HG03175 (cell line): ENCODE data around the gene IGFBP6.

Experiments
- ATAC-seq: cut with Tn5 transposase; IDR thresholded peaks from one replicate; pipeline ENCODE4 v1.9.1; 2021; ENCODE audit warnings: mild to moderate bottlenecking, moderate library complexity; ENCODE audit not compliant: unreplicated experiment

IGFBP6 gene

GRCh38 chr12:53059434-53060063 lies 37.9 kb upstream of the IGFBP6 start:
- no peak for ATAC-seq

DNA sequence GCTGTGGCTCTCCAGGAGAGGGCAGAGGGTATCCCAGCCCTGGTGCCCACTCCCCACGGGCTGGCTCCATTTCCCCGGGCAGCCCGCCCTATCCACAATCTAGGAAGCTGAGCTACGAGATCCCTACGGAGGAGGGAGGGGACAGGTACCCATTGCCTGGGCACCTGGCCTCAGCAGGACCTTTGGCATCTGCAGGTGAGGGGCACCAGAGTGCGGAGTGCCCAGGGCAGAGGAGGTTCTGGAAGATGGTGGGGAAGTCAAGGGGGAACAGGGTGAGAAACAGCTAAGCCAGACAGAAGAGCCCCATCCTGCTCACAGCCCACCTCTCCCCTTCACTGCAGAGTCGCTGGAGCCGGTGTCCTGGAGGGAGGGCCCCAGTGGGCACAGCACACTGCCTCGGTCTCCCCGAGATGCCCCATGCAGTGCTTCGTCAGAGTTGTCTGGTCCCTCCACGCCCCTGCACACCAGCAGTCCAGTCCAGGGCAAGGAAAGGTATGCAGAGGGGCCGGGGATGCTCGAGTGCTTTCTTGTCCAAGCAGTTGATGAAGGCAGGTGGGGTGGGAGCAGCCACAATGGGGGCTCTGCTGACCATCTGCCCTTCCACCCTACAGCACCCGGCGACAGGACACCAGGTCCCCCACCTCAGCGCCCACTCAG lies 37.3 kb upstream of the IGFBP6 start:
- ATAC-seq: no peak

- ATAC-seq: no peak
These were observed 36.7 kb upstream of the IGFBP6 start for GRCh38 chr12:53060721-53061276.

GRCh38 chr12:53061404-53062010 lies 36.0 kb upstream of the IGFBP6 start:
- ATAC-seq: no peak

DNA sequence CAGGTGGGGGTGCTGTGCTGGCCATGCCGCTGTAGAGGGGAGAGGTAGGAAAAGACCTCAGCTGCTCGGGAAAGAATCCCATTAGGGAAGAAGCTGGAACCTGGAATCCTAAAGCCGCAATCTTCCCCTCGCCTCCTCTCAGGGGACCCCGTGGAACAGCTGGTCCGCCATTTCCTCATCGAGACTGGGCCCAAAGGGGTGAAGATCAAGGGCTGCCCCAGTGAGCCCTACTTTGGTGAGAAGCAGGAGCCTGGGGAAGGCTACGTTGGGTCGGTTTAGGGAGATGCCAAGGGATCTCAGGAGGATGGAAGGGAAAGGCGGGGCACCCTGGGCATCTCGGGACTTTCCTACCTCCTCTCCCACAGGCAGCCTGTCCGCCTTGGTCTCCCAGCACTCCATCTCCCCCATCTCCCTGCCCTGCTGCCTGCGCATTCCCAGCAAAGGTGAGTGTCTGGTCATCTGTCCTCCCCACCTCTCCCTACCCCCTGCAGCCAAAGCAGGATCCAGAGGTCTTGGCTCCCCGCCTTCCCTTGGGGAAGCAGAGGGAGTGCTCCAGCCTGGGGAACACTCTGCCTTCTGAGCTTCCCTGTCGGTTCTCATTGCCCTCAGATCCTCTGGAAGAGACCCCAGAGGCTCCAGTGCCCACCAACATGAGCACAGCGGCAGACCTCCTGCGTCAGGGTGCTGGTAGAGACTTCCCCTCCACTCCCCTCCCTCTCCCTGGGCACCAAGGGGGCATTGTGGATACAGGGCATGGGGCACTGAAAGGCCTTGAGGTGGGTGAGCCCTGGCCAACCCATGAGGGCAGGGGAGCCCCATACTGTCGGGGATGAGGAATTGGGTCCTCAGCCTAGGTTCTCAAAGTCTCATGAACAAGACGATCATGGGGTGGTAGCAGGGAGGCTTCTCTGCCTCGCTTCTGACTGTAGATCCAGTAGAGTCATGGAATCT lies 35.2 kb upstream of the IGFBP6 start:
- no peak for ATAC-seq

GRCh38 chr12:53062977-53063707 lies 34.3 kb upstream of the IGFBP6 start:
- no peak for ATAC-seq

DNA sequence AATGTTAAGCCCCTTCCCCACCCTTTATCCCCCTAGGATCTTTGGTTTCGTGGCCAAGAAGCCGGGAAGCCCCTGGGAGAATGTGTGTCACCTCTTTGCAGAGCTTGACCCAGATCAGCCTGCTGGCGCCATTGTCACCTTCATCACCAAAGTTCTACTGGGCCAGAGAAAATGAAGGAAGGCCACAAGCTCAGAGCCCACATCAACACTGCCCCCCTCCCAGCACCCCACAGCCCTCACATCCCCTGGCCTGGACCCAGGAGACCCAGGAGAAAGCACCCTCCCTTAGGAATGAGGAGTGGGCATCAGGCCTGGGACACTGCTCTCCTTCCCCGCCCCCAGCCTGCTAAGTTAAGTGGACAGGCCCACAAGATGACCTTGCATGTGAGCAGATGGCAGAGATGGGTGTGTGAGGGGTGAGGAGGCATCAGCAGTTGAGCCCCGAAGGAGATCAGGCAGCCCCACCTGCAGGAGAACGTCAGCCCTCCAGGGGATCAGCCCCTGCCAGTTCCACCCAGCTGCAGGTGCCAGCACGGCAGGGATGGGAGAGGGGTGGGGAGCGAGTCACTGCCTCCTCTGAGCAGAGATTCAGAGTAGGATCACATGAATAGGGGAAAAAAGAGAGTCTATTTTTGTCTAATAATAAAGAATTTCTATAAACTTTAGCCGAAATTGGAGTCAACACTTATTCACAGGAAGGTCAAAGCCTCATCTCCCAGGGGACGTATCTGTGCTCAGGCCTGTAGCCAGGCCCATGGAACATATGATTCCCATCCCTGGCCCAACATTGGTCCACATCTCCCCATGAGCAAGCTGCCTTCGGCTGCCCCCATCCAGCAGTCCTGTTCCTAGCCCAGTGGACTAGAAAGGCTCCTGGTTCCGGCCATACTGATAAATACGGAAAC lies 33.5 kb upstream of the IGFBP6 start:
- ATAC-seq: no peak

DNA sequence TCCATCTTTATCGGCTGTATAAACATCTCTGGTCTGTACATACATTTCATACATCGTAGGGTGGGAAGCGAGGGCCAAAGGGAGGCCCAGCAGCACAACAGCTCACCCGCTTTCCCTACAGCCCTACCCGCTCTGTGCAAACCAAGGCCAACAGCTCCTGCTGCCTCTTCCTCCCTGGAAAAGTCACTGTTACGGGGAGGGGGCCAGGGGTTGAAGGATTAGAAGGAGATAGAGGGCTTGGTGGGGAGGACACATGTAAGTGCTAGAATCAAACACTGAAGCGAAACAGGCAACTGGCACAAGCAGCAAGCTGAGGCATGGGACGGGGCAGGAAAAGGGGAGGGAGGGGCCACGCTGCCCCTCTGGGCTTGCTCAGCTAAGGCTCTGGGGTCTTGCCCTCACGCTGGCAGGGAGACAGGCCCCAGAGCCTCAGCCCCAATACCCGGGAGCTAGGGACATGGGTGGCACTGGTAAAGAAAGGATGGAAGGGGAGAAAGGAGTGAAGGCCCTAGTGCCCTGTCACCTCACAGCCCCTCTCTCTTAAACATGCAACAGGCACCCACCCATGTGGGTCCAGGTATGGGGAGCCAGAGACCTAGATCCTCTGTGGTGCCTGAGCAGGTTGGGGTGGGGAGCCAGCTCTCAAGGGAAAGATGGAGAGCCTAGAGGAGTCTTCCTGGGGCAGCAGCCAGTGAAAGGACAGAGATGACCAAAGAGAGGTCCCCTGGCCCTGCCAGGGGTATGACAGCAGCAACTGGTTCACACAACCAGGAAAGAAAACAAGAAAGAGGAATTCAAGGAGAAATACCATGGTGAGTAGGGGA lies 32.6 kb upstream of the IGFBP6 start:
- no peak for ATAC-seq

DNA sequence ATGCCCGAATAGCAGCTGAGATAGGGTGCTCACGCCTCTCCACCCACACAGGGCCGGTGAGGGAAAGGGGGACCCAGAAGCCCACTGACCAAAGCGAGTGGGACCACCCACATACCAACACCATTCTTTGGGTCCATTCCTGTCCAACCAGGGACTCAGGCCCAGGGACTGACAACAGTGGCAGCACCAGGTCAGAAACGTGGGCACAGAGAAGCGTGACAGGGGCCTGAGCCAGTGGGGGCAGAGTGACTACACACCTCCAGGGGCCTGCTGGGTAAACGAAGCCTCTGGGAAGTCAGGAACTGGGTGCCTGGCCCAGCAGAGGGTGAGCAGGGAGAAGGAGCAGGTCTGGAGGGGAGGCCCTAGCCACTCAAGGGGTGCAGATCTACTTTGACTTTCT lies 32.0 kb upstream of the IGFBP6 start:
- ATAC-seq: no peak

GRCh38 chr12:53065975-53066931 lies 31.2 kb upstream of the IGFBP6 start:
- no peak for ATAC-seq

GRCh38 chr12:53067074-53067992 lies 30.1 kb upstream of the IGFBP6 start:
- ATAC-seq: no peak

- ATAC-seq: no peak
These were observed 29.3 kb upstream of the IGFBP6 start for GRCh38 chr12:53067993-53068770.

DNA sequence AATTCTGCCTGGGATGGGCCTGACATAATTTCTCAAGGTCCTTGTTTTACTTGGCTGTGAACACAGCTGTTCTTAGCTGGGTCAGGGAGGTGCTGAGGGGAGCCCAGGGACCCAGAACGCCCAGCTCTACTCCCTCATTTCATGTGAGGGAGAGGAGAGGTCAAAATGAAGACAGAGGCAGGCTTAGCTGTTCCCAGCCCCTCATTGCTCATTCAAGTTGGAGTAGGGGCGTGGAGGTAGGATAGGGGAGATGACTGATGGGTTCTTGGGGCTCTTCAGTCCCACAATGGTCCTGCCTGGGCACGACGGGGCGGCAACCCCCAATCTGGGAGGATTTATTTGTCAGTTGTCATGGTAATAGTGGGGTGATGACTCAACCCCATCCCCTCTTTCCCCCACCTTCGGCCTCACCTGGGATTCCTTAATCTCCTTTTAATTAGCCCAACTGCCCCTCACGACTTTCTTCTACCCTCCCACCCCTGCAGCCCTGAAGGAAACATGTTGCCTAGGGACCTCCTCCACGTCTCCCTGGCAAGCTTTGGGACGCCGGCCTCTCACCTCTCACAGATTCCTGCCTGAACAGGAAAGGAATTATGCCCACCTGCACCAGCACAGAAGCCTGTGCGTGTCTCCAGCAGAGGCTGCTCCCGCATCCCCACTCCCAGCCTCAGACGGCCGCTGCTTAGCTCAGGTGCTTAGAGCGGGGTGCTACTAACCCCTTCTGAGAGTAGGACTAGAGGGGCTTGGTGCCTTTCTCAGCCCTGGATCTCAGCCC lies 28.5 kb upstream of the IGFBP6 start:
- no peak for ATAC-seq

GRCh38 chr12:53069621-53070410 lies 27.7 kb upstream of the IGFBP6 start:
- no peak for ATAC-seq
